ENCODE results near the gene SIX1.

SIX1 gene

DNA sequence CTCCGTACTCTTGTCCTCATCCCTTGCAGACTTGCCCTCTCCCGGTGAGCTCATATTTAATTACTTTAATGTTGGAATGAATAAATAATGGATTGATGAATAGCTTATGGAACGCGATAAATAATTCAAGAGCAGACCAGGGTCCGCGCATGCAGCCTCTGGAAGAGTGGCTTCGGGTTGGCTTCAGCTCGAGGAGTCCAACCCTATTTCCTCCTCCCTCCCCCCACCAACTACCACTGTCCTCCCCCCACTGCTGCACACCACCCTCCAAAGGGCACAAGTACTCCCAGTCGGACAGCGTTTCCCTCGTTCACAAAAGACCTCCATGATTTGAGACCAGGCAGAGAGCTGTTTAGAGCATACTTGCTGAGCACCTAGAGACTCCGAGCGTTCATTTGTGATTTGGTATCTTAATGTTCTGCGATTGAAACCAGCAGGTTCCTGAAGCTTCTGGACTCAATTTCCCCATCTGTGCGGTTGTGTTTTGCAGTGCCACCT is 647 bp upstream of the SIX1 start:
- Mint-ChIP-seq H3K4me1 (peaks cover 63% of the 10 kb centered on the region), H3K27me3 (ENCODE audit: low read depth, poor library complexity) (peaks cover 71% of the 10 kb centered on the region), H3K4me3 (peak overlapping the region; percentile 97), H3K27ac (peak overlapping the region; percentile 97), H3K9me3 (no peaks in the 10 kb centered on the region), H3K36me3 (ENCODE audit: low read depth) (peaks cover 32% of the 10 kb centered on the region)
- DNase-seq, result peak; percentile 44
- TF ChIP-seq, protein P1, sequence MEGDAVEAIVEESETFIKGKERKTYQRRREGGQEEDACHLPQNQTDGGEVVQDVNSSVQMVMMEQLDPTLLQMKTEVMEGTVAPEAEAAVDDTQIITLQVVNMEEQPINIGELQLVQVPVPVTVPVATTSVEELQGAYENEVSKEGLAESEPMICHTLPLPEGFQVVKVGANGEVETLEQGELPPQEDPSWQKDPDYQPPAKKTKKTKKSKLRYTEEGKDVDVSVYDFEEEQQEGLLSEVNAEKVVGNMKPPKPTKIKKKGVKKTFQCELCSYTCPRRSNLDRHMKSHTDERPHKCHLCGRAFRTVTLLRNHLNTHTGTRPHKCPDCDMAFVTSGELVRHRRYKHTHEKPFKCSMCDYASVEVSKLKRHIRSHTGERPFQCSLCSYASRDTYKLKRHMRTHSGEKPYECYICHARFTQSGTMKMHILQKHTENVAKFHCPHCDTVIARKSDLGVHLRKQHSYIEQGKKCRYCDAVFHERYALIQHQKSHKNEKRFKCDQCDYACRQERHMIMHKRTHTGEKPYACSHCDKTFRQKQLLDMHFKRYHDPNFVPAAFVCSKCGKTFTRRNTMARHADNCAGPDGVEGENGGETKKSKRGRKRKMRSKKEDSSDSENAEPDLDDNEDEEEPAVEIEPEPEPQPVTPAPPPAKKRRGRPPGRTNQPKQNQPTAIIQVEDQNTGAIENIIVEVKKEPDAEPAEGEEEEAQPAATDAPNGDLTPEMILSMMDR (IDR thresholded peaks at IDR 0.05), result no peak

DNA sequence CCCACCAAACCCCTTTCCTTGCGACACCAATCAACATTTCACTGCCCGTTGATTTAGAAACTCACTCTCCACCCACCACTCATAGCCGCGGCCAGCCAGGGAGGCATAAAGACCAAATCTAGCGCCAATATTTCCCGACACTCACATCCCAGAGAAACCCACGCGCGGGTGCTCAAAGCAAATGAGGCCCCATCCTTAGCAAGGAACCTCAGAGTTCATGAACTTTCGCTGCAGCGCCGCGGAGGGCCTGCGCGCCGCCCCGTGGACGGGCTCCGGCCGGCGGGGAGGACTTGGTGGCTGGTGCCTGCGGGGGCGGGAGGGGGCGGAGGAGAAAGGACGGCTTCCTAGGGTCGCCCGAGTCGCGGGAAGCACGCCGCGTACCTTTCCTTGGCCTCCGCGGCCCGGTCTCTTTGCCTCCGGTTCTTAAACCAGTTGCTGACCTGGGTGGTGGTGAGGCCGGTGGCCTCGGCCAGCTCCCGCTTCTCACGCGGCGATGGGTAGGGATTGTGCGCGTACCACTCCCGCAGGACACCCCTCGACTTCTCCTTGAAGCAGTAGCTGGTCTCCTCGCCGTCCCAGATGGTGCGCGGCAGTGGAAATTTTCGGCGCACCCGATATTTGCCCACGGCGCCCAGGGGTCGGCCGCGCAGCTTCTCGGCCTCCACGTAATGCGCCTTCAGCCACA is 886 bp downstream of the SIX1 start:
- Mint-ChIP-seq H3K36me3 (ENCODE audit: low read depth) (peaks cover 47% of the 10 kb centered on the region), H3K27ac (peak overlapping the region; percentile 97), H3K4me3 (peak overlapping the region; percentile 97), H3K4me1 (peaks cover 63% of the 10 kb centered on the region), H3K9me3 (no peaks in the 10 kb centered on the region), H3K27me3 (ENCODE audit: low read depth, poor library complexity) (peaks cover 75% of the 10 kb centered on the region)
- TF ChIP-seq, protein P1 (IDR thresholded peaks at IDR 0.05), result no peak
- peak; percentile 55 for DNase-seq

DNA sequence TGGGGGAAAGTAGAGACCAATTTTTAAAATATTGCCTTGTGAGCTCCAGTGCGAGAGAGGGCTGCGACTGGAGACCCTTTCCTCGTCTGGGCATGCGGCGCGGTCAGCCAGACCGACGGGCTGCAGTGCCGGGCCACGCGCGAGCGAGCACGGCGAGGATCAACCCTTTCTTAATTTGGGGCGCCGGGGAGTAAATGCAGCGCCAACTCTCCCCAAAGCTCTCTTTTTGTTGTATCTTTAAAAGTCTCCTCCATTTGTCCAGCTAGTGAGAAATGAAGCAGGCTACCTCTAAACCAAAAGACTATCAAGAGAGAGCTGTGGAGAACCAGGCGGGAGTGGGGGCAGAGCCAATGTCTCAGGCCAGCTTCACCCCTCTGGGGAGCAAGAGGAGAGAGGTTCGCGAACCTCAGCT is 1.4 kb downstream of the SIX1 start:
- no peaks in the 10 kb centered on the region for H3K9me3 Mint-ChIP-seq
- peaks cover 76% of the 10 kb centered on the region for H3K27me3 Mint-ChIP-seq (ENCODE audit: low read depth, poor library complexity)
- peaks cover 65% of the 10 kb centered on the region for H3K4me1 Mint-ChIP-seq
- peaks cover 53% of the 10 kb centered on the region for H3K36me3 Mint-ChIP-seq (ENCODE audit: low read depth)
- TF ChIP-seq, protein P1 (IDR thresholded peaks at IDR 0.05), result no peak
- DNase-seq, result no peak
- H3K27ac Mint-ChIP-seq, result peak overlapping the region; percentile 97
- H3K4me3 Mint-ChIP-seq, result peak overlapping the region; percentile 97

DNA sequence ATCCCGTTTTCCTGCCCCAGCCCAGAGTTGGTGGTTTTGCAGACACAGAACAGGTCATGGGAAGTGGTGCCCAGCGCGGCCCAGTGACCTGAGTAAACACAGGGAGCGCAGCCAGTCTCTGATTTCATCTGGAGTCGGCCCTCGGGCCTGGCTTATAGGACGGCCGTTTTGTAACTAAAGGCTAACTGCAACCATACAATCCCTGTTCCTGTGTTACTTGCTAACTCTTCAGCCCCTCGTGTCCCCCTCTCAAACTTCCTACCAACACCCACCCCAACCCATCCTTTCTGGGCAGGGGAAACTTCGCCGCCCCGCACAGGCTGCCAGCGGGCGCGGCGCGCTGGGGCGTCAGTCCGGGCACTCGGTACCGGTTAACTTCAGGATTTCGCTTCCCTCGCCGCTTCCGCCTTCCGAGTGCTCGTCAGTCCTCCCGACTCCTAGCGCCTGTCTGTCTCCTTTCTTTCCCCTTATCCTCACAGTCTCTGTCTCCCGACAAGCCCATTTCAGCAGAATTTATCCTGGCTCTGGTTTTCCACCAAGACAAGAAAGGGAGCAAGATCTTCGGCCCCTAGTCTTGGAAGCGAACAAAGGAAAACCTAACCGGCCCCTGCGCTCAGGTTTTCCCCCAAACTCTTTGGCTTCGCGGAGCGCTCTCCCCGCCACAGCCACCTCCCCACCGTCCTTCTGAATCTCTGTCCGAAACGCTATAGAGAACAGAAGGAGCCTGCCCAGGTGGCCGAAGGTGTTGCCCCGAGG is 2.0 kb downstream of the SIX1 start:
- peaks cover 76% of the 10 kb centered on the region for H3K27me3 Mint-ChIP-seq (ENCODE audit: low read depth, poor library complexity)
- TF ChIP-seq, protein P1 (IDR thresholded peaks at IDR 0.05), result no peak
- H3K4me3 Mint-ChIP-seq, result peak overlapping the region; percentile 97
- DNase-seq, result peak; percentile 64
- peaks cover 56% of the 10 kb centered on the region for H3K36me3 Mint-ChIP-seq (ENCODE audit: low read depth)
- peak overlapping the region; percentile 97 for H3K27ac Mint-ChIP-seq
- H3K4me1 Mint-ChIP-seq, result peaks cover 70% of the 10 kb centered on the region
- no peaks in the 10 kb centered on the region for H3K9me3 Mint-ChIP-seq

DNA sequence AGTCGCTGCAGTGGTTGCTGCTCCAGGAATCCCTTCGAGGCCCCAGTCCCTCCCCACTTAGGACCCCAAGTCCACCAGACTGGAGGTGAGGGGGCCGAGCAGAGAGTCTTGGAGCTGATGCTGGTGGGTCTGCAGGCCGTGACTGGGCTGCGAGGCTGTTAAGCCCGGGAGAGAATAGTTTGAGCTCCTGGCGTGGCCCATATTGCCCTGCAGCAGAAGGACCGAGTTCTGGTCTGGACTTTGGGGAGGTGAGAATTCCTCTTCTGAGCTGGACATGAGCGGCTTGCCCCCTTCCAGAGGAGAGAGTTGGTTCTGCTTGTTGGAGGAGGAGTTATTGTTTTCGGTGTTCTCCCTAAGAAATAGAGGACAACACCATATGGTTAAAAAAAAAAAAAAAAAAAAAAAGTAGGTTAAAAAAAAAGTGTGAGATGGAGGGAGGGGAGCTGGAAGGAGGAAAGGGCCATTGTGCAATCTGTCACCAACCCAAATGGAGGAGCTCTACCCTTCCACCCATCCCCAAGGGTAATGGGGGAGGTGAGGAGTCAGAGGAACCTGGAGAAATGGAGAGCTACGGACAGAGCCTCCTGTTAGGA is 3.0 kb downstream of the SIX1 start:
- peak overlapping the region; percentile 97 for H3K4me3 Mint-ChIP-seq
- peaks cover 69% of the 10 kb centered on the region for H3K4me1 Mint-ChIP-seq
- TF ChIP-seq, protein P1 (IDR thresholded peaks at IDR 0.05), result no peak
- no peak for DNase-seq
- H3K27ac Mint-ChIP-seq, result peak overlapping the region; percentile 97
- H3K27me3 Mint-ChIP-seq (ENCODE audit: low read depth, poor library complexity), result peaks cover 74% of the 10 kb centered on the region
- H3K36me3 Mint-ChIP-seq (ENCODE audit: low read depth), result peaks cover 64% of the 10 kb centered on the region
- H3K9me3 Mint-ChIP-seq, result no peaks in the 10 kb centered on the region
